HG02759 (cell line): ENCODE results near the gene GRK5.
"Not testable (repeated sequence)": the region's sequence is repeated elsewhere in the genome, so short reads cannot be mapped to it uniquely, and the experiment has no call there.

ENCODE experiments used
- ATAC-seq: cut with Tn5 transposase; IDR thresholded peaks from one replicate; pipeline ENCODE4 v1.9.1; 2021; ENCODE audit warnings: mild to moderate bottlenecking, moderate library complexity; ENCODE audit not compliant: unreplicated experiment

Gene GRK5

DNA sequence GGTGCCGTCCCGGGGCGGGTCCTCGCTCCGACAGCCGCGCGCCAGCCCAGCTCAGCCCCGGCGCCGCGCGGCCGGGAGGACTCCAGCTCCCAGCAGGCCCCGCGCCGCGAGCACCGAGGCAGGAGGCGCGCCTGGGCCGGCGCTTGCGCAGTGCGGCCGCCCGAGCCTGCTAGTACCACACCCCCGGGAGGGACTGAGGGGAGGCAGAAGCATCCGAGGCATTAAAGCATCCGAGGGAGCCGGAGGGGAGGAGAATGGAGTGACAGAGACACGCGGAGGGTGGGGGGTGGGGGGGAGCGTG is at the start of gene GRK5:
GRK5 (plus strand) TSS at position 206 of the 301 bp plus-strand sequence. CDS start 347 bp downstream, outside the sequence.
- peak; percentile 83 for ATAC-seq

DNA sequence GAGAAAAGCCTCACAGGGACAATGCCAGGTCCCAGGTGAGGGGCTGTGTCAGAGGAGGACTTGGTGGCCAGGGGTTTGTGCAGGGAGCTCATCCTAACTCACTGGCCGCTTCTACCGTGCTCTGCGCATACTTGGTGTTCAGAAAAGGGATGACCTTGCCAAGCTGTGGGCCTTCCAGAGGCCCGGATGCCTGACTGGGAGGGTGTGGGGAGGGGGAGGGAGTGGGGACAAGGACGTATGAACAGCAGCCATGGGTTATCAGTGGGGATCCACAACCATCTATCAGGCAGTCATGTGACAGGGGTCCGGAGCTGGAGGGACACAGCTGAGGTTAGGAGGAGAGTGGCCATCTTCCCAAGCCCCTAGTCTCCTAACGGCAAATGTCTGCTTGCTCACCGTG is 48.0 kb upstream of the GRK5 start:
- no peak for ATAC-seq

GRCh38 chr10:119161680-119162451 is 45.5 kb upstream of the GRK5 start:
- ATAC-seq, result no peak

DNA sequence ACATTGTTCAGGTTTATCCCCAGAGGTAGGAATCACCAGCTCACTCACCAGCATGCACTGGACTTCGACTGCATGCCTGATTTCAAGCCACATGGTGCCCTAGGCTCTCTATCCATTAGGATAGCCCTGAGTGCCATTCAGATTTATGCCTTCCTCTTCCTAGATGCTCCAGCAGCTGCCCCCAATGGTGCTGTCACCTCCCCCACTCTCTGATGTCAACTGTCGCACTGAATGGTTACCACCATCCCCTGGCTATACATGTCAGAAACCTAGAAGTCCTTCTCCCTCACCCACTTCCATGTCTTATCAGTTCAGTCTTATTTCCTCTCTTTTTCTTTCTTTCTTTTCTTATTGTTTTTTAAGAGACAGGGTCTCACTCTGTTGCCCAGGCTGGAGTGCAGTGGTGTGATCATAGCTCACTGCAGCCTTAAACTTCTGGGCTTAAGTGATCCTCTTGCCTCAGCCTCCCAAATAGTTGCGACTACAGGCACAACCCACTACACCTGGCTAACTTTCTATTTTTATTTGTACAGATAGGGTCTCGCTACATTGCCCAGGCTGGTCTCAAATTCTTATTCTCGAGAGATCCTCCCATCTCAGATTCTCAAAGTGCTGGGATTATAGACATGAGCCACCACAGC is 44.8 kb upstream of the GRK5 start:
- no peak for ATAC-seq

DNA sequence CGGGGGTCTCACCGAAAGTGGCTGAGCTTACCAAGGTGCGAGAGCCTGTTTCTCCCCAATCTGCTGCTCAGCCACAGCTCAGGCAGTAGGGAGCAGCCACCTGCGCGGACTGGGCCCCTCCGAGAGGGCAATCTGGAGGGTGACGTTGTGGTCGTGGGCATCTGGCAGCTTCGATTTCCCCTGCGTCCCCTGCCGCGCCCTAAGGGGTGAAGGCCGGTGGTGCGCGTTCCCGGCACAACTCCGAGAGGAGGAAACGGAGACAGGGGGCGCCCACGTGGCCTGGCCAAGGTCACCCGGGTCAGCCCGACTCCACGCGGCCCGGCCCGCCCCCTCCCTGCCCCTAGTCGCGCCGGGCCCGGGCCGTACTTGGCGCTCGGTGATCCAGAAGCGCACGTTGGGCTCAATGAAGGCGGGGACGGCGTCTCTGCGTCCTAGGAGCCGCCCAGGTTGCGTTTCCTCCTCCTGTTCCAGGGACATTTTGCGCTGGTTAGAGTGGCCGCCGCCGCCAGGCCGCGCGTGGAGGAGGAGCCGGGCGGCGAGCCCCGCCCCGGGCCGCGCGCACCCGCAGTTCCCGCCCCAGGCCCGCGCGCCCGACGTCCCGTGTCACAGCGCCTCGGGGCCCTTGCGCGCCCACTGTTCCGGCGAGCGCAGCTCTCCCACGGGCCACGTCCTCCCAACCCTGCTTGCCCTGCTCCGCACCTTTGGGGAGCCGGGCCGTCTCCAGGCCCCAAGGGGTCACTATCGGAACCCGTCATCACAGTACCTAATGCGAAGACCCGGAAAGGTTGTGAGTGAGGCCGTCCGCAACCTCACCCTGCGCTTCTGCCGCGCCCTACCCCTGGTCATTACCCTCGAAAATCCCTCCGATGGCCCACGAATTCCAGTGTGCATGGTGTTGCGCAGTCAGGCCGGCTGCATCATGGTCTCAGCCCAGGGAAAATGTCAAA is 41.9 kb upstream of the GRK5 start, which contains the start of gene SFXN4:
SFXN4 (minus strand) TSS at position 544 of the 947 bp plus-strand sequence; CDS start at position 477, 67 bp downstream.
- peak; percentile 95 for ATAC-seq

- peak; percentile 2 for ATAC-seq
Observed at GRCh38 chr10:119166118-119166500, 41.3 kb upstream of the GRK5 start.

GRCh38 chr10:119166564-119166963 is 40.8 kb upstream of the GRK5 start:
- ATAC-seq, result no peak

DNA sequence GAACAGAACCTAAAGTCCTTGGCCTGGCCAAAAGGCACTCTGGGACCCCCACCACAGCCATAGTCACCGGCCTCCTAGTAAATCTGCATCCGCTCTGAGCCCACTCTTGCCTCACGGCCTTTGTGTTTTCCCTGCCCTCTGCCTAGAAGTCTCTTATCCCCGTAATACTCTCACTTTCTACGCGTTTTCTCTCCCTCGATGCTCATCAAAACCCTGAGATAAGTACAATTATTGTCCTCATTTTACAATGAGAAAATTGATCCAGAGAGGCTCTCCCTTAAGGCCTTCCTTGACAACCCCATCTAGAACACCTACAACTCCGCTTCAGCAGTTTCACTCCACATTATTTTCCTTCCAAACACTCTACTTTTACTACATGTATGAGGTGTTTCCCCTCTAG is 40.3 kb upstream of the GRK5 start:
- ATAC-seq, result no peak

- ATAC-seq, result no peak
Observed at GRCh38 chr10:119174109-119174508, 33.3 kb upstream of the GRK5 start.

DNA sequence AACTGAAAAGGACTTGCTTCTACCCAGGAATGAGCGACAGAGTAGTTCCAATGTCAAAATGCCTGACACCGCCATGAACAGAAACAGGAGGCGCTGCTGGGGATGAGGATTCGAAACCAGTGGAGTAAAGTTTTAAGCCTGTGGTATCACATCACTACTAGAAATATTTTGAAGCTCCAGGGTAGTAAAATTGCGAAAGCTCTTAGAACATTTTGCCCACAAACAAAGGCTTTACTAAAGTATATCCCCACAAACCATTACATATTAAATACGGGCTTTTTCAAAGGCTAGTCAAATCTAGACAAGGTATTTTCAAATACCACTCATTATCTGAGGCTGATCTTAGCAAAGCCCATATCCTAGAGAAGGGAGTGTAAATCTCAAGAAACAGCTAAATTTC is 31.2 kb upstream of the GRK5 start:
- ATAC-seq, result no peak

DNA sequence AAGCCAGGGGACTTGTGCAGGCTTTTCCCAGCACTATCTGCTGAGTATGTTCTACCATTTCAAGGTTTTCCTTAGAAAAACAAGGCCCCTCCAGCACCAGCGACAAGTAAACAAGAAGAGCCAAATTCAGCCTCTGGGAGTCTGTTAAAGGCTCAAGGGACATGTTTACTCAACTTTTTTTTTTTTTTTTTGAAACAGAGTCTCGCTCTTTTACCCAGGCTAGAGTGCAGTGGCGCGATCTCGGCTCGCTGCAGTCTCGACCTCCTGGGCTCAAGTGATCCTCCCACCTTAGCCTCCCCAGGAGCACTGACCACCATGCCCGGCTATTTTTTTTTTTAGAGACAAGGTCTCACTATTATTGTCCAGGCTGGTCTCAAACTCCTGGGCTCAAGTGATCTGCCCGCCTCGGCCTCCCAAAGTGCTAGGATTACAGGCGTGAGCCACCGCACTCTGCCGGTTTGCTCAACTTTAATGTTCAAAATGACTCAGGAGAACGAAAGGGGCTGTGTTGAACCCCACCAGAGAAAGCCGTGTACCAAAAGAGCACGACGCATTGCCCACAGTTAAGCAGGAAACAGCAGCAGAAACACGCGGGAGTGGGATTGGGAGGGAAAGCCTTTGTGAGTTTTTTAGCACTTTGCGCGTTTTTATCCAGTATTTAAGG is 29.5 kb upstream of the GRK5 start:
- peak; percentile 25 for ATAC-seq

- ATAC-seq, result peak; percentile 93
Observed at GRCh38 chr10:119178372-119179119, 28.8 kb upstream of the GRK5 start, which contains the start of gene PRDX3. TSS of gene PRDX3 (minus strand) at chr10:119178812. CDS start at chr10:119178790, 22 bp downstream.

GRCh38 chr10:119180850-119181400 is 26.4 kb upstream of the GRK5 start:
- ATAC-seq, result not testable (repeated sequence)

- ATAC-seq, result no peak
Observed at GRCh38 chr10:119183664-119184412, 23.5 kb upstream of the GRK5 start.

DNA sequence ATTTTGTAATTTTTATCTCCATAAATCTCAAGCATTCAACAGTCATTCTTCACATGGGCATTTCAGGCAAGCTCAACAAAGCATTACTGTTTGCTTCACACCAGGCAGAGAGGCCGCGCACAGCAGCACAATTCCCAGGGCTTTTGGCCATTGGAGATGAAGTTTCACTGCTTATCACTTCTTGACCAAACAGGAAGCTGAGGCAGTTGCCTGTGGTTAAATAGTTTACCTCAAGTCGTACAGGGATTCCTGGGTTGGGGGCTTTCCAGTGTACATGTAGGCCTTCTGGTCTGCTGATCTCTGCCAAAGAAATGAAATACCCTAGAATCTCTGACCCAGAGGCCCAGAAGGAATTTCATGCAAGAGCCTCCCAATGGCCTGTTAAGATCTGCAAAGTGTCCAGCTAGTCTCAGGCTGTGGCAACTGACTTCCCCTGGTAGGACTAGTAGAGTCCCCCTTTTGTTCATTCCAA is 17.5 kb upstream of the GRK5 start:
- peak; percentile 76 for ATAC-seq

GRCh38 chr10:119190353-119190752 is 17.0 kb upstream of the GRK5 start:
- no peak for ATAC-seq

GRCh38 chr10:119190954-119191785 is 16.2 kb upstream of the GRK5 start:
- no peak for ATAC-seq

DNA sequence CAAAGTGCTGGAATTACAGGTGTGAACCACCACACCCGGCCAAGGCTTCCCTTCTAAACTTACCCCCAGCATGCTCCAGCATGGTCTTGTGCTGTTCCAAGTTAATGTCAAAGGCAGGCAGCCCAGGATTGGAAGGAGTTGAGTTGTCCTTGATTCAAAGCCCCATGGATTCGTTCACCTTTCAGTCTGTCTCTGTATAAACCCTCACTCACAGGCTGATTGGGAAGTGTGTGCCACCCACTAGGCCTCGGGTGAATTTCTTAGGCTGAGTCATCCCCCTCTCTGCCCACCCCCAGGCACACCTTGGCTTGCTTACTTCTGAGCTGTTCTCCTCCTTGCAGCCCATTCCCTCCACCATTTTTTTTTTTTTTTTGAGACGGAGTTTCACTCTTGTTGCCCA is 15.5 kb upstream of the GRK5 start:
- no peak for ATAC-seq
